RPMI8226 (cell line): ENCODE measurements around the gene MACROD2.
"Not testable (repeated sequence)": the region's sequence is repeated elsewhere in the genome, so short reads cannot be mapped to it uniquely, and the experiment has no call there.

Experiments used
- DNase-seq: peaks from one replicate; pipeline ENCODE4 v3.0.0-alpha.2; 2015

Gene MACROD2

DNA sequence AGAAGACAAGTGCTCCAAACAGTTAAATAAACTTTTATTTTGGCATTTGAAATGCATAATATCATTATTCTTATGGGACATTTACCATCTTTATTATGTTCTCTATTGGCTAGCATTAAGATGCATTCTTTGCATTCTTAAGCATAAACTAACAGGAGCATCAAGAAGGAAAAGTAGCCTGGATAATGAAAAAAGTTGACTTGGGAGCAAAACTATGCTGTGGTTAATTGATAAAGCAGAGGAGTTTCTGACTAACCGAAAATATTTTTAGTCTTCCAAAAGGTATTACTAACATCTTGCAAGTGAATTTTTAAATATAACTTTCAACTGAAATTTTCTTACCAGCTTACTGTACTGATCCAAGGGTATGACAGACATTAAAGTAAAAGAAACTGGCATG, 201.8 kb downstream of the MACROD2 start:
- no peak for DNase-seq

DNA sequence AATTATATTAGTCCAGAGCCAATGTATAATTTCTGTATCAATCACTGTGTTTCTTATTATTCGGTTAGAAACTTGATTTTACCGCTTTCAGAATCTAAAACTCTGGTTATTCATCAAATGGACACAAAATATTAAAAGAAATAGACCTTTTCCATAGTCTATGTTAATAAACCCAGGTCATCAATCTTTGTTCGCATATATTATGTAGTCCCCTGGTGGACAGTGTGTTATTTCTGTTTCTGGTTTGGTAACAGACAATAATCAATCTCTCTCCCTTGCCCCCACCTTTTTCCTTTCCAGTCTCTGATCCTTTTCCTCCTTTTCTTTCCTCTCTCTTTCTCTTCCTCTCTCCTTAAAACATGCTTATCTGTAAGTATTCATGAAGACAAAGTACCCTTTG, 203.1 kb downstream of the MACROD2 start:
- DNase-seq, result no peak

DNA sequence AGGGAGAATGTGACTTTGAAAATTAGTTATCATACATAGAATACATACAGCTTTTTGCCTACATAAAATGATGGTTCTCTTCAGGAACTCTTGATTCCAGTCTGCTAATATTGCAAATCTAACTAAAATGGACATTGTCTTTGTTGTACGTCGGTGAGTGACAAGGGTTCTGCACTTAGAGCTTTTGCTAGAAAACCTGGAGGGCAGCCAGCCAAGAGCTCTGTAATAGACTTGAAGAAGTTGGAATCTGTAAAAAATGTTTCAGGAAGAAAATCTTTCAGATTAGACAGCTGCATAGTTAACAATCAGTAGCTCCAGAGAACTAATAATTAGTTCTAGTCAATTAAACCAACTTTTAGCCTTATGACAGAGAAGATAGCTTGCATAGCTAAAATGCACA, 203.8 kb downstream of the MACROD2 start:
- peak; percentile 41 for DNase-seq

DNA sequence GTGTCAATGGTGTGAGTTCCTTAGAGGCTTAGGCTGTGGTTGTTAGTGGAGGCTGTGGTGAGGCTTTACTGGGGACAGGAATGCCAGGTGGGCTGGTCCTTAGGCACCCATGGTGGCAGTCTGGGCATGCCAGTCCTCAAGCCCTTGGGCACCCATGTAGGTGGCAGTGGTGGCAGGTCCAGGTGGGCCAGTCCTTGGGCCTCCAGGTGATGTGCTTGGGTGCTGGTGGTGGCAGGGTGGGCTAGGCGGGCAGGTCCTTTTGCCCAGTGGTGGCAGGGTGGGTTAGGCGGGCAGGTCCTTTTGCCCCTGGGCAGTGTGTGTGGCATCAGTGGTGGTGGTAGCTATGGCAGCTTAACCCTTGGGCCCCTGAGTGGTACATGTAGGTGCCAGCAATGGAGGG, 208.3 kb downstream of the MACROD2 start:
- DNase-seq, result no peak

DNA sequence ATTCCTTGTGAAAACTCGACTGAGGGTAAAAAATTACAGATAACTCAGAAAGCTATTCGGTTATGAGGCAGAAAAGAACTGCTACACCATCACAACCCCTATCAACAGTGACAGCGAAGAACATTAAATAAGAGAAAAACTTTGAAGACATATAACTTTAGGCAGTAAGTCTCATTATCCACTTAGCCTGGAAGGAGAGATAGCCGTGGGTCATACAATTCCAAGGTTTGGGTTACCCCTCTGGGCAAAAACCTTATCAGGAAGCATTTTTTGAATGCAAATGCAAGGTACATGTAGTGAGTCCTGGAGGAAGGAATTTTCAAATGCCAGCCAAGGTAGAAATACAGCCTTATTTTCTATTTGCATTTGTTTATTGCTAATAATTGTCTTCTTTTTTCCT, 212.3 kb downstream of the MACROD2 start:
- no peak for DNase-seq

DNA sequence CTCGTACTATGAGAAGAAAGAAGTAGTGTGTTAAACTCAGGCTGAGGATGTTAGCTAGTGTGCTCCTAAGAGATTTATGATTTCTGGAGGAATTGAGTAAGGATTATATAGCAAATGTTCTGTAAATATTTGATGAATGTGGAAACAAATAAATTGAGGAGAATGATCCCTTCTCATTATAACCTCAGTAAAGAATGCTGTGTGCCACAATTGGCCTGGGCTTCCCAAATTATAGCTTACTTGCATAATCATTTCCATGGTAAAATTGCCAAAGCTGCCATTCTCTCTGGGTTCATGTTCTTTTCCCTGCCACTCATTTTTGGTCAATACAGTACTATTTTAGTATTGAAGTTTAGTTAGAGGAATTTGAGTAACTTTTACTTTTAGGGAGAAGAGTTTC, 213.6 kb downstream of the MACROD2 start:
- no peak for DNase-seq

DNA sequence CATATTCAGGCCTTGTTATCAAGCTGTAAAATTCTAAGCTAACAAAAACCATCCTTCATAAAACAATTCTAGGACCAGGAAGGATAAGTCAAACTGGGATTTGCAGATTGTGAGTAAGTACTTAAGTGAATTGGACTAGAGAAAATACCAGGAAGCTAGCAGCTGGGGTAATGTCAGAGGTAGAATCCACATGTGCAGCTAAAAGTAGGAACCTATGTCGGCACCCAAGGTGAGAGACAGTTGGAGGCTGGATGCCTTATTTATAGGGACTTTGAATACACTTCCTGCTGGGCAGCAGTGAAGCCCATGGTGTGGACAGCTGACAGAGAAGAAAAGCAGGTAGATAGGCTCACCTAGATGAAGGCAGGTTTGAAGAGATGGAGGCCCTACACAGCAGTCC, 214.8 kb downstream of the MACROD2 start:
- no peak for DNase-seq

DNA sequence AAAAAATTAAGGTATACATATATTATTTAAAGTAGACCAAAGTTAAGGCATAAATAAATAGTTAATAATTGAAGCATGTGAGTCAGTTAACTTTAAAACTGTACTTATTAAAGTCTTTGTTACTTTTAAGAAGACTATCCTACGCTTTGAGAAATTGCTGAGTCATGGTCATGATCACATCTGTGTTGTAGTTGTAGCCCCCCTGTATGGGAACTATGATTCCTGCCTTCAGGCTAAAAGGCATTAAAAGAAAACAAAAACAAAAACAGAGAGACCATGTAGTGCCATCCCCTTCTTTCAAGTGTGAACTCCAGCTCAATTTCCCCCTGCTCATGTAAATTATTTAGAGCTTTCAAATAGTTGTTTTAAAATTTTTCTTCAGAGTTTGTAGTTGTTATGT, 218.7 kb downstream of the MACROD2 start:
- no peak for DNase-seq

DNA sequence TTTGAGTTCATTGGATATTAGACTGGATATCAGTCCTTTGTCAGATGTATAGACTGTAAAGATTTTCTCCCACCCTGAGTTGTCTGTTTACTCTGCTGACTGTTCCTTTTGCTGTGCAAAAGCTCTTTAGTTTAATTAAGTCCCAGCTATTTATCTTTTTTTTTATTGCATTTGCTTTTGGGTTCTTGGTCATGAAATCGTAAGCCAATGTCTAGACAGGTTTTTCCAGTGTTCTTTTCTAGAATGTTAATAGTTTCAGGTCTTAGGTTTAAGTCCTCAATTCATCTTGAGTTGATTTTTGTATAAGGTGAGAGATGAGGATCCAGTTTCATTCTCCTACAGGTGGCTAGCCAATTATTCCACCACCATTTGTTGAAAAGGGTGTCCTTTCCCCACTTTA, 220.6 kb downstream of the MACROD2 start:
- DNase-seq, result not testable (repeated sequence)

DNA sequence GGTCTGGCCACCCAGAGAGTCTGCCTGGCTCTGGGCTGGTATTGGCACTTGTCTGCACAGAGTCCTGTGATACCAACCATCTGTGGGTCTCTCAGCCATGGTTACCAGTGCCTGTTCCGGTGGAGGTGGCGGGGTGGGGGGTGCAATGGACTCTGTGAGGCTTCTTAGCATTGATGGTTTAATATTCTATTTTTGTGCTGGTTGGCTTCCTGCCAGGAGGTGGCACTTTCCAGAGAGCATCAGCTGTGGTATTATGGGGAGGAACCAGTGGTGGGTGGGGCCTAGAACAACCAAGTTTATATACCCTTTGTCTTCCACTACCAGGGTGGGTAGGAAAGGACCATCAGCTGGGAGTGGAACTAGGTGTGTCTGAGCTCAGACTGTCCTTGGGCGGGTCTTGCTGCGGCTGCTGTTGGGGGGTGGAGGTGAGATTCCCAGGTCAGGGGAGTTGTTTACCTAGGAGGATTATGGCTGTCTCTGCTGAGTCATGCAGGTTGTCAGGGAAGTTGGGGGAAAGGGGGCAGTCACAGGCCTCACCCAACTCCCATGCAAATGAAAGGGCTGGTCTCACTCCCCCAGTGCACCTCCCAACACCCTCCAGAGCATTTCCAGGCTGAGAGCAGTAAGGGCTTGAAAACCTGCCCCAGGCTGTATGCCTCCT, 224.6 kb downstream of the MACROD2 start:
- peak; percentile 84 for DNase-seq

DNA sequence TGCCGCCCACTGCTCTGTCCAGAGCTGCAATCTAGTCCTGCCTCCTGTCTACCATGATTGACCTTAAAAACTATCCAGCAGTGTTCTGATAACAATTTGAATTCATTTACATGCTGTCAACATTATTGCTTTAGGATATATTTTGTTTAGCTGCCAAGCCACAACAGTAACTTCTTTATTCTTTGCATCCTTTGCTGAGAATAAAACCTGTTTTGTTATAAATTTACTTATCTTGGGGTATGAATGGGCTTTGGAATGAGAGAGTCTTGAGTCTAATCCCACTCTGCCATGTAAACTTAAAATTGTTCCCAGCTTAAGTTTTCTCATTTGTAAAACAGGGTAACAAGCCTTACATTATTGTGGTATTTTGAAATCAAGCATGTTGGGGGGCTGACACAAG, 225.7 kb downstream of the MACROD2 start:
- no peak for DNase-seq

DNA sequence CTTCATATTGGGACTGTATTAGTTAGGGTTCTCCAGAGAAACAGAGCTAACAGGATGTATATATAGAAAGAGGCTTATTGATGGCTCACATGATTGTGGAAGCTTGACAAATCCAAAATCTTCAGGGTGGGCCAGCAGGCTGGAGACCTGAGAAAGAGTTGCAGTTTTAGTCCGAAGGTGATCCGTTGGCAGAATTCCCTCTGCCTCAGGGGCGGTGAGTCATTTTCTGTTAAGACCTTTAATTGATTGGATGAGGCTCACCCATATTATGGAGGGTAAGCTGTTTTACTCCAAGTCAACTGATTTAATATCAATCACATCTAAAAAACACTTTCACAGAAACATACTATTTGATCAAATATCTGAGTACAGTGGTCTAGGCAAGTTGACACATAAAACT, 228.5 kb downstream of the MACROD2 start:
- no peak for DNase-seq

DNA sequence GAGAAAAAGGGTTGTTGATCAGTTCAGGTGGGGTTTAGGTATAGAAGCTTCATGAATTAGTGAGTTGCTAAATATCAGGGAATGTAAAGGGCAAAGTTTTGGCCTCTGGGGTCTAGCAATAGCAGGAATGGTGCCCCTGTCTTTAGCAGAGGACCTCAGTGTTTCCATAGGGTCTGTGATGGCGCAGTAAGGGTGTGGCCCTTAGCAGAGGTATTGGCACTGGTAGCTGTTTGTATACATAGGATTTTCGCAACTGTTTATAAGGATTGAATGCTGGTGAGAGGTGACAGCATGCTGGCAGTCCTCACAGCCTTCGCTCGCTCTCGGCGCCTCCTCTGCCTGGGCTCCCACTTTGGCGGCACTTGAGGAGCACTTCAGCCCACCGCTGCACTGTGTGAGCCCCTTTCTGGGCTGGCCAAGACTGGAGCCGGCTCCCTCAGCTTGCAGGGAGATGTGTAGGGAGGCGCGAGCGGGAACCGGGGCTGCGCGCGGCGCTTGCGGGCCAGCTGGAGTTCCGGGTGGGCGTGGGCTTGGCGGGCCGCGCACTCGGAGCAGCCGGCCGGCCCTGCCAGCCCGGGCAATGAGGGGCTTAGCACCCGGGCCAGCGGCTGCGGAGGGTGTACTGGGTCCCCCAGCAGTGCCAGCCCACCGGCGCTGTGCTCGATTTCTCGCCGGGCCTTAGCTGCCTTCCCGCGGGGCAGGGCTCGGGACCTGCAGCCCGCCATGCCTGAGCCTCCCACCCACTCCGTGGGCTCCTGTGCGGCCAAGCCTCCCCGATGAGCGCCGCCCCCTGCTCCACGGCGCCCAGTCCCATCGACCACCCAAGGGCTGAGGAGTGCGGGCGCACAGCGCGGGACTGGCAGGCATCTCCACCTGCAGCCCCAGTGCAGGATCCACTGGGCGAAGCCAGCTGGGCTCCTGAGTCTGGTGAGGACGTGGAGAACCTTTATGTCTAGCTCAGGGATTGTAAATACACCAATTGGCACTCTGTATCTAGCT, 231.0 kb downstream of the MACROD2 start:
- DNase-seq, result not testable (repeated sequence)

DNA sequence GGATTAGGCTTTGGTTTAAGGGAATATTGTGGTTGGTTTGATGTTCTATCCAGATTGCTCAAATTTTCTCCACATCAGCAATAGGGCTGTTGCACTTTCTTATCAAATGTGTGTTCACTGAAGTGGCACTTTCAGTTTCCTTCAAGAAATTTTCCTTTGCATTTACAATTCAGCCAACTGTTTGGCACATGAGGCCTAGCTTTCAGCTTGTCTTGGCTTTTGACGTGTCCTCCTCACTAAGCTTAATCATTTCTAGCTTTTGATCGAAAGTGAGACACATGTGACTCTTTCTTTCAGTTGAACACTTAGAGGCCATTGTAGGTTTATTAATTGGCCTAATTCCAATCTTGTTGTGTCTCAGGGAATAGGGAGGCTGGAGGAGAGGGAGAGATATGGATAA, 237.3 kb downstream of the MACROD2 start:
- DNase-seq, result peak; percentile 26

DNA sequence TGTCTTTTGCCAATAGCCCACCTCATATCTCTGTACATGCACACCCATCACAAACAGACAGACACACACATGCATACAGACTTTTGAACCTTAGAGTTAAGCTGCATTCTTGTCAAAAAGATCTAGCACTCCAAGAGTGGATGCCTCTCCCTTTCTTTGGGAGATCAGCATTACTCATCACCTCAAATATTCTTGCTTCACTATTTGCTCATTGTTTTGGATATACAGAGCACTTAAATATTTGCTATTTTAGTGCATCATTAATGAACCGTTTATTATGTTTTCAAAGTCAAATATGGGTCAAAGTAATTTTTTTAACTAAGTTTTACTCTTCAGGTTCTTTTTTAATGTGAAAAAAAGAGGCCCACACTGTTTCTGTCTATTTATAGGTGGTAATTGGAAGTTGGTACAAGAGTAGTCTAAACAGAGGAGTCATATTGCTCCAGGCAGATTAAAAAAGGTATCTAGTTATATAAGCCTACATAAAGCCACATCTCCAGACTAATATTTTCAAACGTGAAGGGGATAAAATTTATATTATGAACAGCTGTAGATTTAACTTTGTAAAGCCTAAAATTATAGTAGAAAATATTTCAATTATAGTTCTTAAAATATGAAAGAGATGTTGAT, 239.5 kb downstream of the MACROD2 start:
- no peak for DNase-seq

DNA sequence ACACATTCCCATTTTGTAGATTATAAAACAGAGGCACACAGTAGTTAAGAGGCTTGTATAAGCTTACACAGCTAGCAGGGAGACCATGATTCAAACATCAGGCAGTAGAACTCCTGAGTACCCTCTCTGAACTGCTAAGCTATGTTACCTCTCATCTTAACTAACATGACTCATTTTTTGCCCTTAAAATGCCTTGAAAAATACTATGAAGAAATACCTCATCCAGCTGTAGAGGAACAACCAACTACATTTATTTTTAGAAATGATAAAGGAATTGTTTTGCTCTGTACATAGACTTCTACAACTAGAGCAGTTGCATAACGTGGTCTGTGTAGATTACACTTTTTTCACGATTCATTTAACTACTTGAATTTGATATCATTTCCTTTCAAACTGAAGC, 240.0 kb downstream of the MACROD2 start:
- DNase-seq, result no peak

DNA sequence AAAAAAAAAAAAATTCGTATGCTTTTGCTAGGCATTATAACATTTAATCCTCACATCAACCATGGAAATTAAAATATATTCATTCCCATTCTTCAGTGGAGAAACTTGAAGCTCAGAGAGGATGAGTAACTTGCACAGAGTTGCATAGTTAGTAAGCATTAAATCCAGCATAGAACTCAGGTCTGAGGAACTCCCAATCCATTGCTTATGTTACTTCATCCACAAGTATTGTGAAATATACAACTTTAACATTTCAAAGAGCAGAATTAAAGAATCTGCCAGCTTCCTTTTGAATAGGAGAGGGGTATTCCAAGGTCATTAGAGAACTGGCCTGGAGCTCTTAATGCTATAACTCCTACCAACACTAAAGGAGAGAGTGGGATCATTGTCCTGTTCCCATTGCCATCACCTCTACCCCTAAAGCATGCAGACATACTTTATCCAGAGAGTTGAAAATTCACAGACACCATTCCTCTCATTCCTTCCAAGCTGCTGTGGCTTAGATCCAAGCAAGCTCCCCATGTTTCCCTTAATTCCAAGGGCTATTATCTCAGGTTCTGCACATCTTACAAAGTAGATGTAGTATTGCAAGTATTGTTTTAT, 250.2 kb downstream of the MACROD2 start:
- DNase-seq, result no peak

DNA sequence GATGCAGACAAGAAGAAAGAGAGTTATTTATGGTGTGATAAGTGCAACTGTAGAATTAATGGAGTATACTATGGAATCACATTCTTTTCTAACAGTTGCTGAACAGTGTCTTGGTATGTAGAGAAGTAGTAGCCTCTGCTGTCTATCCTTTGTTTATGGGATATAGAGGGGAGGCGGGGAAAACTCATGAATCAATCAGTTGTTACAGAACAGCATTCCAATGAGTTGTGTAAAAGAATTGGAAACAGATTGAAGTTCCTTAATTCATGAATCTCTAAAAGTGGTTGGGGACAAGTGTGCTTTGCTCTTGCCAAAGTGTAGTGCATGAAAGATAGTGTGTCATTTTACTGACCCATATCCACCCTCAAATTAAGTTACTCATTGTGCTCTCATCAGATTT, 264.4 kb downstream of the MACROD2 start:
- no peak for DNase-seq

DNA sequence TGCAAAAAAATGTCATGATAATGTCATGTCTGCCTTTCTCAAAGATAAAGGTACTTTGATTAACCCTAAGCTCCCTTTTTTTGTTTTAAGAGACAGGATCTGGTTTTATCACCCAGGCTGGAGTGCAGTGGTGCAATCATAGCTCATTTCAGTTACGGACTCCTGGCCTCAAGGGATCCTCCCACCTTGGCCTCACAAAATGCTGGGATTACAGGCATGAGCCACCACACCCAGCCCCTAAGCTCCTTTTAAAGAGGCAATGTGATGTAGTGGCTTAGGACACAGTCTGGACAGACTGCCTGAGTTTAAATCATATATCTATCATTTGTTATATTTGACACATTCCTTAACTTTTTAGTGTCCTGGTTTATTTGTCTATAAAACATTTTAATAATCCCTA, 265.1 kb downstream of the MACROD2 start:
- DNase-seq, result no peak

DNA sequence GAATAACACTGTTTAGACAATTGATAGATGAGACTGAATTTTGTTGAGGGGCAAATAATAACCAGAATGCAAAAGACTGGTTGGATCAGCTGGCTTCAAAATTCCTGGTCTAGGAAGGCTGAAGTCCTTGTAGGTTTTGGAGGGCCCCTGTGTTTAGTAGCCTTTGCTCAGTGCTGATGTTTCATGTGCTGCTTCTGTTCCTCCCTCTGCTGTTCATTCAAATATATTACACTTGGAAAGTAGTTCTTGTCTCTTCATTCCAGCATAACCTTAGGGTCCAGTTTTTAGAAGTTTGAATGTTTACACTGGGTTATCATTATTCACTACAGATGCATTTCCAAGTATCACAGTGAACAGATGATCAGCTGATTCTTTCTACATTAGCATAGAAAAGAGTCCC, 269.6 kb downstream of the MACROD2 start:
- peak; percentile 9 for DNase-seq

DNA sequence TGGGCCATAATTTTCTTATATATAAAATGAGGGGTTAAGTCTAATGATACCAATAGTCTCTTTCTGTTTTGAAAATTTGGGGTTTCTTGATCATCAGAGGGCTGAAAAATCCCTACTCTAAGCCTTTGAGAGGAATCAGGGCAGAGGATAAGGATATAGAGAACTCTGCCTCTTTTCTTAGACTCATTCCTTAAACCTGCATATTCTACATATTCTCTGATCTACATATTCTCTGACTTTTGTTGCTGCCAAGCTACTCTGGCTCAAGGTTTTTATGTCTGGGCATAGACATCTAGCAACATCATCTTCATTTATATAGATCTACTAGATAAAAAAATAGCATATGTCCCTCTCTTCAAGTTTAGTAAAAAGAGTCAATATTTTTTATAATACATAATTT, 270.9 kb downstream of the MACROD2 start:
- no peak for DNase-seq

DNA sequence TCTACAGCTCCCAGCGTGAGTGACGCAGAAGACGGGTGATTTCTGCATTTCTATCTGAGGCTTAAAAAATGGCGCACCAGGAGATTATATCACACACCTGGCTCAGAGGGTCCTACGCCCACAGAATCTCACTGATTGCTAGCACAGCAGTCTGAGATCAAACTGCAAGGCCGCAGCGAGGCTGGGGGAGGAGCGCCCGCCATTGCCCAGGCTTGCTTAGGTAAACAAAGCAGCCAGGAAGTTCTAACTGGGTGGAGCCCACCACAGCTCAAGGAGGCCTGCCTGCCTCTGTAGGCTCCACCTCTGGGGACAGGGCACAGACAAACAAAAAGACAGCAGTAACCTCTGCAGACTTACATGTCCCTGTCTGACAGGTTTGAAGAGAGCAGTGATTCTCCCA, 275.4 kb downstream of the MACROD2 start:
- DNase-seq, result not testable (repeated sequence)

DNA sequence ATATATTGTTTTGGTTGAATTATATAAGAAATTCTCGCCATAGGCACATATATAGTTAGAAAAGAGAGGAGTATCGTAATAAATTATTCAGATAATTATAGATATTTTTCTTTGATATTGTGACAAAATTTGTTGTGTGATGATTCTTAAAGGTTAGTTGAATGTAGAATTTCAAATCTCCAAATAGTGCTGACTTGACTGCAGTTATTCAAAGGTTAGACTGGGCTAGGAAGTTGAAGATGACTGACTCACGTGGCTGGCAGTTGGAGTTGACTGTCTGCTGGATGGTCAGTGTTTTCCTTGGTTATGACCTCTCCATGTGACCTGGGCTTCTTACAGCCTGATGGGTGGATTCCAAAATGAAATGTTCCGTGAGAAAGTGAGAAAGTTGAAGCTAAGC, 286.8 kb downstream of the MACROD2 start:
- DNase-seq, result no peak
